HepG2 (cell line): ENCODE results near the gene MB. TPM values are rescaled to one million over a fixed set of nuclear protein-coding genes. Genes with fewer than 3 reads are reported as not detected.
A peak's percentile ranks its signal among the peaks of the same experiment; 100 is the strongest.

Source experiments
- ASH2L ChIP-seq: fragments of 300-600, 200-600 bp; sonication (generic); IDR thresholded peaks from 2 replicates; pipeline ENCODE4 v1.7.0; 2017; ENCODE audit warnings: low read depth, mild to moderate bottlenecking, moderate library complexity, mixed read lengths, low read length; ENCODE audit not compliant: insufficient read length
- HOXA3 ChIP-seq: sonication (generic); formaldehyde crosslinking; IDR thresholded peaks from 2 replicates; pipeline ENCODE4 v1.5.0; 2020; ENCODE audit warnings: missing genetic modification reagents
- KAT8 ChIP-seq: IDR thresholded peaks from 2 replicates; pipeline ENCODE4 v1.6.1; 2016; ENCODE audit warnings: missing genetic modification reagents, missing compliant biosample characterization
- MEIS2 ChIP-seq: sonication (generic); formaldehyde crosslinking; IDR thresholded peaks from 2 replicates; pipeline ENCODE4 v1.9.0; 2021; ENCODE audit warnings: mild to moderate bottlenecking, missing genetic modification reagents
- MIER3 ChIP-seq: IDR thresholded peaks from 2 replicates; pipeline ENCODE4 v1.6.1; 2016; ENCODE audit warnings: missing compliant biosample characterization, borderline replicate concordance
- MTA1 ChIP-seq: sonication (generic); formaldehyde crosslinking; IDR thresholded peaks from 2 replicates; pipeline ENCODE4 v1.4.0; 2020; ENCODE audit warnings: missing genetic modification reagents, mild to moderate bottlenecking, borderline replicate concordance
- PHF20 ChIP-seq: sonication (generic); formaldehyde crosslinking; IDR thresholded peaks from 2 replicates; pipeline ENCODE4 v1.5.0; 2020; ENCODE audit warnings: mild to moderate bottlenecking, missing genetic modification reagents
- POLR2AphosphoS5 ChIP-seq: IDR thresholded peaks from 2 replicates; pipeline ENCODE4 v1.6.1; 2012; ENCODE audit warnings: low read depth, low read length
- RBAK ChIP-seq: sonication (generic); formaldehyde crosslinking; IDR thresholded peaks from 2 replicates; pipeline ENCODE4 v1.5.1; 2020; ENCODE audit warnings: mild to moderate bottlenecking, missing genetic modification reagents
- SNAPC2 ChIP-seq: sonication (generic); formaldehyde crosslinking; IDR thresholded peaks from 2 replicates; pipeline ENCODE4 v1.8.1; 2022; ENCODE audit warnings: mild to moderate bottlenecking, missing genetic modification reagents
- SP140L ChIP-seq: sonication (generic); formaldehyde crosslinking; IDR thresholded peaks from 2 replicates; pipeline ENCODE4 v1.4.0; 2020; ENCODE audit warnings: missing genetic modification reagents, borderline replicate concordance
- SRSF4 ChIP-seq: fragments of 200-400 bp; formaldehyde crosslinking; IDR thresholded peaks from one replicate; pipeline ENCODE4 v1.6.1; 2018; ENCODE audit warnings: mild to moderate bottlenecking, low read depth, low read length, moderate library complexity; ENCODE audit not compliant: poor library complexity, severe bottlenecking
- SSRP1 ChIP-seq: IDR thresholded peaks from 2 replicates; pipeline ENCODE4 v1.6.1; 2016; ENCODE audit warnings: control low read depth
- TOE1 ChIP-seq: sonication (generic); formaldehyde crosslinking; IDR thresholded peaks from 2 replicates; pipeline ENCODE4 v1.4.0; 2020; ENCODE audit warnings: mild to moderate bottlenecking, missing genetic modification reagents
- XRCC5 ChIP-seq: fragments of 200-400 bp; formaldehyde crosslinking; optimal IDR thresholded peaks from 2 replicates; pipeline ENCODE3; 2017; ENCODE audit warnings: mild to moderate bottlenecking, low read length
- YEATS4 ChIP-seq: sonication (generic); formaldehyde crosslinking; IDR thresholded peaks from 2 replicates; pipeline ENCODE4 v1.4.0; 2020; ENCODE audit warnings: missing genetic modification reagents, borderline replicate concordance
- YY1 ChIP-seq: IDR thresholded peaks from 2 replicates; pipeline ENCODE4 v1.6.1; 2011; ENCODE audit warnings: low read length, low read depth, moderate library complexity, mild to moderate bottlenecking; ENCODE audit not compliant: insufficient read depth, insufficient replicate concordance
- ZNF224 ChIP-seq: sonication (generic); formaldehyde crosslinking; IDR thresholded peaks from 2 replicates; pipeline ENCODE4 v1.5.0; 2020; ENCODE audit warnings: mild to moderate bottlenecking, missing genetic modification reagents
- ZNF230 ChIP-seq: sonication (generic); formaldehyde crosslinking; IDR thresholded peaks from 2 replicates; pipeline ENCODE4 v1.4.0; 2020; ENCODE audit warnings: mild to moderate bottlenecking, missing genetic modification reagents
- ZNF292 ChIP-seq: sonication (generic); formaldehyde crosslinking; IDR thresholded peaks from 2 replicates; pipeline ENCODE4 v1.8.1; 2022; ENCODE audit warnings: mild to moderate bottlenecking, low read depth, missing genetic modification reagents, borderline replicate concordance
- ZNF335 ChIP-seq: sonication (generic); formaldehyde crosslinking; IDR thresholded peaks from 2 replicates; pipeline ENCODE4 v1.4.0; 2020; ENCODE audit warnings: missing genetic modification reagents
- ZNF343 ChIP-seq: sonication (generic); formaldehyde crosslinking; IDR thresholded peaks from 2 replicates; pipeline ENCODE4 v1.4.0; 2020; ENCODE audit warnings: mild to moderate bottlenecking, missing genetic modification reagents
- ZNF574 ChIP-seq: sonication (generic); formaldehyde crosslinking; IDR thresholded peaks from 2 replicates; pipeline ENCODE4 v1.4.0; 2020; ENCODE audit warnings: missing genetic modification reagents
- polyA plus RNA-seq, 8 experiments: library from polyadenylated mRNA; depleted of rRNA in 3 of 8; stranded (reverse) in 7 of 8; unstranded in 1 of 8; fragments of >200 nt; fragmentation: Illumina TruSeq in 4 of 8; extraction: Trizol in 4 of 8; gene quantifications; 2 replicates each; pipeline versions ENCODE4 v1.2.1 to v1.2.3, GENCODE V29; 2011 to 2016; ENCODE audit warnings: low read depth in 4 of 8, missing spikeins in 1 of 8, mixed read lengths in 1 of 8; ENCODE audit not compliant: insufficient read depth in 1 of 8
- total RNA-seq, 5 experiments: library from RNA; depleted of rRNA; stranded (reverse); fragments of >200 nt; fragmentation: Illumina TruSeq; extraction: Trizol; gene quantifications; 2 replicates each; pipeline ENCODE4 v1.2.3, GENCODE V29; 2016; ENCODE audit warnings: low read depth in 1 of 5
- TF ChIP-seq, protein P1 (sequence below): sonication (generic); formaldehyde crosslinking; IDR thresholded peaks from 2 replicates; pipeline ENCODE4 v1.4.0; 2020; ENCODE audit warnings: mild to moderate bottlenecking, low read depth, missing genetic modification reagents
- TF ChIP-seq, protein P2 (sequence below): sonication (generic); formaldehyde crosslinking; IDR thresholded peaks from 2 replicates; pipeline ENCODE4 v1.5.0; 2020; ENCODE audit warnings: missing genetic modification reagents

MB gene
- total and polyA plus RNA-seq, 2 of the 13 experiments (the other 11 are each of a cell fraction or from before 2014, with no cell fraction given) = 0.07 TPM; not detected in 1

DNA sequence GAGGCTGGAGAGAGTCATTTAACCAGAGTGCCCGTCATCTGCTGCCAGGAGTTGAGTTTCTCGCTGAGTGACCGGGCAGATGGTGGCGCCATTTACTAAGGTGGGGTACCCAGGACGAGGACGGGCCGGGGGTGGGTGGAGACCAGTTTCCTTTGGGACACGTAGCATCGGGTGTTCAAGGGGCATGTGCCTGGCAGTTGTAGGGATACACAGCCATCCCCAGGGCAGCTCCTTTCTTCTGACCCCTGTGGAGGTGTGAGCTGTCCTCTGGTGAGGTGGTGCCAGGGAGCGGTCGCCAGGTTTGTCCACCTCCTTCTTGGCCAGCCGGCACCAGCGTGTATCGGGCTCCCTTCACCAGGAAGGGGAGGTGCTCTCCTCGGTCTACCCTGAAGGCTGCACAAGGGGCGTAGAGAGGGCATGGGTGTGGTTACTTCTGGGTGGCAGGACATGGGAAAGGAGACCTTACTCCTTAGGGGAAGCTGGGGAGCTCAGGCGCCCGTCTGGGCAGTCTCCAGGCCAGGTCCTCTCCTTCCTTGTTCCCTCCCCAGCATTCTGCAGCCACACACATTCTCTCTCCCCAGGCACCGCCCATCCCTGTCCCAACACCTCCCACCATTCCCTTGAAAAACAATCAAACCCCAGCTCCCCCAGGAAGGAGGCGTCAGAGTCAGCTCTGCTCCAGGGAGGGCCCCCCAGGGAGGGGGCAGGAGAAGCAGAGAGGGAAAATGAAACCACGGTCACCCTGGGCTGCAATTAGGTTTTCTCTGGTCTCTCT is 10.3 kb upstream of the MB start (continued):
- TF ChIP-seq ZNF343 (CRISPR knock-in tag) = no peak
- peak; percentile 64; the same call in 1 of the 2 replicates for TF ChIP-seq YEATS4 (CRISPR knock-in tag)
- TF ChIP-seq SSRP1 = no peak
- TF ChIP-seq RBAK (CRISPR knock-in tag) = no peak
- TF ChIP-seq ZNF230 (CRISPR knock-in tag) = 0 out of 2 replicates have a peak, but pooled peaks have one; percentile 40
- 0 out of 2 replicates have a peak, but pooled peaks have one; percentile 22 for TF ChIP-seq SNAPC2 (CRISPR knock-in tag)
- TF ChIP-seq POLR2AphosphoS5 = no peak
- TF ChIP-seq HOXA3 (CRISPR knock-in tag) = 0 out of 2 replicates have a peak, but pooled peaks have one; percentile 5
- no peak for TF ChIP-seq YY1
- no peak for TF ChIP-seq PHF20
- peak; percentile 47 for TF ChIP-seq XRCC5
- peak; percentile 46 for TF ChIP-seq ASH2L
- TF ChIP-seq, protein P1, sequence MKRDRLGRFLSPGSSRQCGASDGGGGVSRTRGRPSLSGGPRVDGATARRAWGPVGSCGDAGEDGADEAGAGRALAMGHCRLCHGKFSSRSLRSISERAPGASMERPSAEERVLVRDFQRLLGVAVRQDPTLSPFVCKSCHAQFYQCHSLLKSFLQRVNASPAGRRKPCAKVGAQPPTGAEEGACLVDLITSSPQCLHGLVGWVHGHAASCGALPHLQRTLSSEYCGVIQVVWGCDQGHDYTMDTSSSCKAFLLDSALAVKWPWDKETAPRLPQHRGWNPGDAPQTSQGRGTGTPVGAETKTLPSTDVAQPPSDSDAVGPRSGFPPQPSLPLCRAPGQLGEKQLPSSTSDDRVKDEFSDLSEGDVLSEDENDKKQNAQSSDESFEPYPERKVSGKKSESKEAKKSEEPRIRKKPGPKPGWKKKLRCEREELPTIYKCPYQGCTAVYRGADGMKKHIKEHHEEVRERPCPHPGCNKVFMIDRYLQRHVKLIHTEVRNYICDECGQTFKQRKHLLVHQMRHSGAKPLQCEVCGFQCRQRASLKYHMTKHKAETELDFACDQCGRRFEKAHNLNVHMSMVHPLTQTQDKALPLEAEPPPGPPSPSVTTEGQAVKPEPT (CRISPR knock-in tag) = no peak
- no peak for TF ChIP-seq TOE1 (CRISPR knock-in tag)
- TF ChIP-seq MIER3 (CRISPR knock-in tag) = 0 out of 2 replicates have a peak, but pooled peaks have one; percentile 48
- no peak for TF ChIP-seq ZNF224 (CRISPR knock-in tag)
- TF ChIP-seq SRSF4 = no peak
- TF ChIP-seq MEIS2 (CRISPR knock-in tag) = 0 out of 2 replicates have a peak, but pooled peaks have one; percentile 38
- TF ChIP-seq, protein P2, sequence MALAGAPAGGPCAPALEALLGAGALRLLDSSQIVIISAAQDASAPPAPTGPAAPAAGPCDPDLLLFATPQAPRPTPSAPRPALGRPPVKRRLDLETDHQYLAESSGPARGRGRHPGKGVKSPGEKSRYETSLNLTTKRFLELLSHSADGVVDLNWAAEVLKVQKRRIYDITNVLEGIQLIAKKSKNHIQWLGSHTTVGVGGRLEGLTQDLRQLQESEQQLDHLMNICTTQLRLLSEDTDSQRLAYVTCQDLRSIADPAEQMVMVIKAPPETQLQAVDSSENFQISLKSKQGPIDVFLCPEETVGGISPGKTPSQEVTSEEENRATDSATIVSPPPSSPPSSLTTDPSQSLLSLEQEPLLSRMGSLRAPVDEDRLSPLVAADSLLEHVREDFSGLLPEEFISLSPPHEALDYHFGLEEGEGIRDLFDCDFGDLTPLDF = no peak
- TF ChIP-seq SP140L (CRISPR knock-in tag) = no peak
- TF ChIP-seq ZNF574 = peak; percentile 61
- TF ChIP-seq ZNF335 (CRISPR knock-in tag) = peak; percentile 94
- peak; percentile 36; the same call in 1 of the 2 replicates for TF ChIP-seq ZNF292 (CRISPR knock-in tag)
- peak; percentile 24; the same call in 1 of the 2 replicates for TF ChIP-seq MTA1 (CRISPR knock-in tag)
- TF ChIP-seq KAT8 = 0 out of 2 replicates have a peak, but pooled peaks have one; percentile 14
